ENCODE measurements around the gene STMND1.
"Not testable (repeated sequence)": the region's sequence is repeated elsewhere in the genome, so short reads cannot be mapped to it uniquely, and the experiment has no call there.

Gene STMND1

DNA sequence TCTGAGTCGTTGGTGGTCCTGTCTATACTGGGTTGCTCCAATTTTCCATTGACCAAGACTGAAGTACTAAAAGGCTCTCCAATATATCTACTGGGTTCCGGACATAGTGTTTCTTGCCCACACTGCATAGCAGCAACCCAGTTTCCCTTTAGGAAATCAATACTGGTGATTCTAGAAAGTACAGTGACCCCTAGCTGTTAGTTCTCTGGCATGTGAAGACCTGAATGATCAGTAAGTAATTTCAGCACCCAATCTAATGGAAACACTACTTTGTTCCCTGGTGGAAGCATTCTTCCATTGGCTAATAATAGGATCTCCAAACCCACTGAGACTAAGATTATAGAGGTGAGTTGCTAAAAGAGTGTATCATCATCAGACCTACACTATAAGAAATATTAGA, 40.8 kb upstream of the STMND1 start:
- TF ChIP-seq, protein P1, sequence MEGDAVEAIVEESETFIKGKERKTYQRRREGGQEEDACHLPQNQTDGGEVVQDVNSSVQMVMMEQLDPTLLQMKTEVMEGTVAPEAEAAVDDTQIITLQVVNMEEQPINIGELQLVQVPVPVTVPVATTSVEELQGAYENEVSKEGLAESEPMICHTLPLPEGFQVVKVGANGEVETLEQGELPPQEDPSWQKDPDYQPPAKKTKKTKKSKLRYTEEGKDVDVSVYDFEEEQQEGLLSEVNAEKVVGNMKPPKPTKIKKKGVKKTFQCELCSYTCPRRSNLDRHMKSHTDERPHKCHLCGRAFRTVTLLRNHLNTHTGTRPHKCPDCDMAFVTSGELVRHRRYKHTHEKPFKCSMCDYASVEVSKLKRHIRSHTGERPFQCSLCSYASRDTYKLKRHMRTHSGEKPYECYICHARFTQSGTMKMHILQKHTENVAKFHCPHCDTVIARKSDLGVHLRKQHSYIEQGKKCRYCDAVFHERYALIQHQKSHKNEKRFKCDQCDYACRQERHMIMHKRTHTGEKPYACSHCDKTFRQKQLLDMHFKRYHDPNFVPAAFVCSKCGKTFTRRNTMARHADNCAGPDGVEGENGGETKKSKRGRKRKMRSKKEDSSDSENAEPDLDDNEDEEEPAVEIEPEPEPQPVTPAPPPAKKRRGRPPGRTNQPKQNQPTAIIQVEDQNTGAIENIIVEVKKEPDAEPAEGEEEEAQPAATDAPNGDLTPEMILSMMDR (IDR thresholded peaks at IDR 0.05; ENCODE audit: low read depth, low read length), result no peak
- in situ Hi-C loops (cut with HindIII; ENCODE audit: low sequenced_read_pairs), result no loop called here
- no peak for DNase-seq (ENCODE audit: low read depth, low spot score)
- no peak overlapping the region for H3K4me3 ChIP-seq (ENCODE audit: low read depth, low read length)

DNA sequence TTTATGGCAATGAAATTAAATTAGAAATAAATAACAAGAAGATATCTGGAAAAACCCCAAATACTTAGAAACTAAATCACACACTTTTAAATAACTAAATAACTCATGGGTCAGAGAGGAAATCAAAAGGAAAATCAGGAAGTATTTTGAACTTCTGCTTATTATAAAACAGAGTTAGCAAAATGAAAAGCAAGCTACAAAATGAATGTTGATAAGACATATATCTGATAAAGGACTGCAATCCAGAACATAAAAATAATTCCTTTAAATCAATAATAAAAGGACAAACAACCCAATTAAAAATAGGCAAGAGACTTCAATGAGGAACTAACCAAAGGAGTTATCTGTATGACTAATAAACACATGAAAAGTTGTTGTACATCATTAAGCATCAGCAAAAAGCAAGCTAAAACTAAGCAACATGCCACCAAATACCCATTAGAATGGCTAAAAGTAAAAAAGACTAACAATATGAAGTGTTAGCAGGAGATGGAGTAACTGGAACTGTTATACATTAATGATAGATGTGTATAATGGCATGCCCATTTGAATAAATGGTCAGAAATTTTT, 38.9 kb upstream of the STMND1 start:
- H3K4me3 ChIP-seq (ENCODE audit: low read depth, low read length), result no peak overlapping the region
- in situ Hi-C loops (cut with HindIII; ENCODE audit: low sequenced_read_pairs), result no loop called here
- TF ChIP-seq, protein P1 (IDR thresholded peaks at IDR 0.05; ENCODE audit: low read depth, low read length), result no peak
- no peak for DNase-seq (ENCODE audit: low read depth, low spot score)

DNA sequence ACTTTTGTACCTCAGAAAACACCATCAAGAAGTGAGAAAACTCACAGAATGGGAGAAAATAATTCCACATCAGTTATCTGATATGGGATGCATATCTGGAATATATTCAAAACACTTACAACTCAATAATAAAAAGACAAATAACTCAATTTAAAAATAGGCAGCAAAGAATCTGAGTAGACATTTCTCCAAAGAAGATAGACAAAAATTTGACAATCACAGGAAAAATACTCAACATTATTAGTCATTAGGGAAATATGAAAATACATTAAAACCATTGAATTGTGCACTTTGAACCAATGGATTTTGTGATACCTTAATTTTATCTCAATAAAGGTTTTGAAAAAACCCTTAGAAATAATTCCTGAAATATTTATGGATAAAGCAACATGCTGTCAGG, 36.9 kb upstream of the STMND1 start:
- no peak for DNase-seq (ENCODE audit: low read depth, low spot score)
- TF ChIP-seq, protein P1 (IDR thresholded peaks at IDR 0.05; ENCODE audit: low read depth, low read length), result no peak
- in situ Hi-C loops (cut with HindIII; ENCODE audit: low sequenced_read_pairs), result no loop called here
- H3K4me3 ChIP-seq (ENCODE audit: low read depth, low read length), result no peak overlapping the region

DNA sequence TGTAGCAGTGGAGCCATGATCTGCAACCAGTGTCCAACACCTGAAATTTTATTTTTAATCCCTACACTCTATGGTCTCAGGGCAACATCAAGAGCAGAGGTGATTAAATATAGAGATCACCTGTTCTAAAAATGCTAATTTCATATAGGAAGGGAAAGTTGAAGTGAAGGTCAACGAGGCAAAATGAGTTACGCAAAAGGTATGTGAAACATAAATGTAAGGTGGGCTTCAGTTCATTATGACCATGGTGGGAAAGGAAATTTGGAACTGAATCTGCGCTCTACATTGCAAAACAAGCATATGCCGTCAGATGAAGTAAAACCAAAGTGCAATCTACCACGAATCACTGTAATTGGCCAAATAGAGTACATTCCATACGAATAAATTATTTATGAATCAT, 35.2 kb upstream of the STMND1 start:
- DNase-seq (ENCODE audit: low read depth, low spot score), result no peak
- H3K4me3 ChIP-seq (ENCODE audit: low read depth, low read length), result no peak overlapping the region
- in situ Hi-C loops (cut with HindIII; ENCODE audit: low sequenced_read_pairs), result no loop called here
- TF ChIP-seq, protein P1 (IDR thresholded peaks at IDR 0.05; ENCODE audit: low read depth, low read length), result no peak

DNA sequence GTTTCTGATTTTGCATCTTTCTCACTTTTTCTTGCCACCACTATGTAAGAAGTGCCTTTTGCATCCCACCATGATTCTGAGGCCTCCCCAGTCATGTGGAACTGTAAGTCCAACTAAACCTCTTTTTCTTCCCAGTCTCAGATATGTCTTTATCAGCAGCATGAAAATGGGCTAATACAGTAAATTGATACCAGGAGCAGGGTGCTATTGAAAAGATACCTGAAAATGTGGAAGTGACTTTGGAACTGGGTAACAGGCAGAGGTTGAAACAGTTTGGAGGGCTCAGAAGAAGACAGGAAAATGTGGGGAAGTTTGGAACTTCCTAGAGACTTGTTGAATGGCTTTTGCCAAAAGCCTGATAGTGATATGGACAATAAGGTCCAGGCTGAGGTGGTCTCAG, 32.9 kb upstream of the STMND1 start:
- in situ Hi-C loops (cut with HindIII; ENCODE audit: low sequenced_read_pairs); DNase-seq (ENCODE audit: low read depth, low spot score); H3K4me3 ChIP-seq (ENCODE audit: low read depth, low read length): not testable (repeated sequence)

DNA sequence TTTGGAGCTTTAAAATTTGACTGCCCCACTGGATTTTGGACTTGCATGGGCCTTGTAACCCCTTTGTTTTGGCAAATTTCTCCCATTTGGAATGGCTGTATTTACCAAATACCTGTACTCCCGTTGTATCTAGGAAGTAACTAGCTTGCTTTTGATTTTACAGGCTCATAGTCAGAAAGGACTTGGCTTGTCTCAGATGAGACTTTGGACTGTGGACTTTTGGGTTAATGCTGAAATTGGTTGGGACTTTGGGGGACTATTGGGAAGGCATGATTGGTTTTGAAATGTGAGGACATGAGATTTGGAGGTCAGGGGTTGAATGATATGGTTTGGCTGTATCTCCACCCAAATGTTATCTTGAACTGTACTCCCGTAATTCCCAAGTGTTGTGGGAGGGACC, 31.4 kb upstream of the STMND1 start:
- H3K4me3 ChIP-seq (ENCODE audit: low read depth, low read length); in situ Hi-C loops (cut with HindIII; ENCODE audit: low sequenced_read_pairs); DNase-seq (ENCODE audit: low read depth, low spot score): not testable (repeated sequence)

DNA sequence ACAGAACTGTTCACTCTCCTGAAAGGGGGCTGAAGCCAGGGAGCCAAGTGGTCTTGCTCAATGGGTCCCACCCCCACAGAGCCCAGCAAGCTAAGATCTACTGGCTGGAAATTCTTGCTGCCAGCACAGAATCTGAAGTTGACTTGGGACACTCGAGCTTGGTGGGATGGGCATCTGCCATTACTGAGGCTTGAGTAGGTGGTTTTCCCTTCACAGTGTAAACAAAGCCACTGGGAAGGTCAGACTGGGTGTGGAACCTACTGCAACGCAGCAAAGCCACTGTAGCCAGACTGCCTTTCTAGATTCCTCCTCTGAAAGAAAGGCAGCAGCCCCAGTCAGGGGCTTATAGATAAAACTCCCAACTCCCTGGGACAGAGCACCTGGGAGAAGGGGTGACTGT, 28.3 kb upstream of the STMND1 start:
- DNase-seq (ENCODE audit: low read depth, low spot score); in situ Hi-C loops (cut with HindIII; ENCODE audit: low sequenced_read_pairs); H3K4me3 ChIP-seq (ENCODE audit: low read depth, low read length): not testable (repeated sequence)

DNA sequence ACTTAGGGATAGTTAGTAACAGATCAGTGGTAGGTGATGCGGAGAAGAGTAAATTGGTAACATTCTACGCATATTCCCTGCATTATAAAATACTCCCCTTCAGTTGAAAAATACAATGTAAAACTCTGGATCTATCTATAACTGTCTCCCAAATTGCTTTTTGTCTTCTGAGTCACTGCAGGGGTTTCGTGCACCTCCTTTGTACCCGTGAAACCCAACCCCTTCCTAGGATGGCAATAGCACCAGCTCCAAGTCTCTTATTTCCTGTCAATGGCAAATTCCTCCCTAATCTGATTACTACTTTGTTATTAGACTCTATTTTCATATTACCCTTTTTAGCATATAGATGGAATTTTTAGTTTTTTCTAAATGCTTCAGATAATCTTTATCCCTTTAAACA, 20.6 kb upstream of the STMND1 start:
- TF ChIP-seq, protein P1 (IDR thresholded peaks at IDR 0.05; ENCODE audit: low read depth, low read length), result no peak
- H3K4me3 ChIP-seq (ENCODE audit: low read depth, low read length), result no peak overlapping the region
- DNase-seq (ENCODE audit: low read depth, low spot score), result no peak
- in situ Hi-C loops (cut with HindIII; ENCODE audit: low sequenced_read_pairs), result no loop called here

Measured in astrocyte of the spinal cord (primary cell).